GM12873 (cell line): ENCODE results near the gene NEO1.

Source experiments
- TF ChIP-seq, protein P1 (sequence below): IDR thresholded peaks from 2 replicates; pipeline ENCODE4 v1.5.1; 2012; ENCODE audit warnings: low read depth, mild to moderate bottlenecking, moderate library complexity, low read length, control low read depth; ENCODE audit not compliant: insufficient read depth; ENCODE audit errors: missing control alignments

Gene NEO1

DNA sequence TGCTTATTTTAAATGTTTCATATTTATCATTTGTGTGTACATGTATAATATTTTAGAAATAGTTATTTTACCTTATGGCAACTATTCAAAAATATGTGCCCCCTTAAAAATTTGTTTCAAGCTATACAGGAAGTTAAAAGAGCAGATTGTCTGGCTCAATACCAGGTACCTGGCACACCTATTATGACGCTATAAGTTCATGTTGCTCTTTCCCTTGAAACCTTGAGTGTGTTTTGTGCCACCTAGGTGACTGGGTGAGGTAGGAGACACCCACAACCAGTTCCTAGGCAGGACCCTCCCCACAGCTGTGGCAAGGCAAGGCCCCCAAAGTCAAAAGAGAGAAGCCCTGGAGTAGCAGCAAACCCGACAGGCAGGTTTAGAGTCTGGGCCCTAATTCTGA is 20.6 kb upstream of the NEO1 start:
- TF ChIP-seq, protein P1, sequence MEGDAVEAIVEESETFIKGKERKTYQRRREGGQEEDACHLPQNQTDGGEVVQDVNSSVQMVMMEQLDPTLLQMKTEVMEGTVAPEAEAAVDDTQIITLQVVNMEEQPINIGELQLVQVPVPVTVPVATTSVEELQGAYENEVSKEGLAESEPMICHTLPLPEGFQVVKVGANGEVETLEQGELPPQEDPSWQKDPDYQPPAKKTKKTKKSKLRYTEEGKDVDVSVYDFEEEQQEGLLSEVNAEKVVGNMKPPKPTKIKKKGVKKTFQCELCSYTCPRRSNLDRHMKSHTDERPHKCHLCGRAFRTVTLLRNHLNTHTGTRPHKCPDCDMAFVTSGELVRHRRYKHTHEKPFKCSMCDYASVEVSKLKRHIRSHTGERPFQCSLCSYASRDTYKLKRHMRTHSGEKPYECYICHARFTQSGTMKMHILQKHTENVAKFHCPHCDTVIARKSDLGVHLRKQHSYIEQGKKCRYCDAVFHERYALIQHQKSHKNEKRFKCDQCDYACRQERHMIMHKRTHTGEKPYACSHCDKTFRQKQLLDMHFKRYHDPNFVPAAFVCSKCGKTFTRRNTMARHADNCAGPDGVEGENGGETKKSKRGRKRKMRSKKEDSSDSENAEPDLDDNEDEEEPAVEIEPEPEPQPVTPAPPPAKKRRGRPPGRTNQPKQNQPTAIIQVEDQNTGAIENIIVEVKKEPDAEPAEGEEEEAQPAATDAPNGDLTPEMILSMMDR, result no peak

DNA sequence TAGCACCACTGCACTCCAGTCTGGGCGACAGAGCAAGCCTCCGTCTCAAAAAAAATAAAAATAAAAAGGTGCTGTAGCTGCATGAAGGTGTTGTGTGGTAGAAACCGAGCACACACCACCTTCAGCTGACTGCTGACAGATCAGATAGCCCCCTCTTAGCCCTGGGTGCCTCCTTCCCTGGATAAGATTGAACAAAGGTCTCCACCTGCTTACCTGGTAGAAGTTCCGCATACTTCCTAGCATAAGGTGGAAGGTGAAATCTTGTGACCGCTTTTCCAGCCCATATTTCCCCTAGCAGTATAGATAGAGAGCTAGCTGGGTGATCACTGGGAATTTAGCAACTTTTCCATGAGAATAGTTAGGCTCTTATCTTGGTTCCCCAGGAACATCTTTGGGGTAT is 18.7 kb upstream of the NEO1 start:
- TF ChIP-seq, protein P1, result no peak

DNA sequence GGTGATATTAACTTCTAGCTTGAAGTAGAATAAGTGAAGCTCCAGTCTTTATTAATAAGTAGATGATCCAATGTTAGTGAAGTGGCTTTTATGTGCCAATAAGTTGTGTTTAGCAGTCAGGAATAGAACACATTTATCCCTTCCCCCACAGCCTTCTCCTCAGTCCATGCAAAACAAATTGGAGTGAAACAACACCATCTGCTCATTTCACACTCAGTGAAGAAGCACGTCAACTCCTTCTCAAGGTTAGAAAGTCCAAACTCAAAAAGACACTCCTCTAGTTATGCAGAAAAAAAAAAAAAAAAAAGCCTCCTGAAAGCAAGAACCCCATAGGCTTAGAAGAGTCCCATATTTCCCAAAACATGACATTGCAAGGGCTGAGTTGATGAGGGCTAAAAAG is 18.0 kb upstream of the NEO1 start:
- TF ChIP-seq, protein P1, result no peak

DNA sequence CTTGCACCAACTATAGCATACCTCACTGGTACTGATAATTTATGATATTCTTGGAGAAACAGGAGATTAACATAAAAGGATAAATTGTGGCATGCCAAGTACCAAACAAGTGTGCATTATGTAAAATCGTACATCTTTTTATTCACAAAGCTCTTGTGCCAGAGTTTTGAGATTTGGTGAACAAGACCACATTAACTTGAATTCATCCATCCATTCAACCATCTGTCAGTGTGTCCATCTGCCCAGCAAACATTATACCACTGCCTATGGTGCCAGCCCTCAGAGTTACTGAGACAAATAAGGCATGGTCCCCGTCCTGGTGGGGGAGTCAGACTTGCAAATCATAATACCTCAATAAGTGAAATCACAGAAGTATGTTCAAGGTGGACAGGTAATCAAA is 17.0 kb upstream of the NEO1 start:
- TF ChIP-seq, protein P1, result no peak

DNA sequence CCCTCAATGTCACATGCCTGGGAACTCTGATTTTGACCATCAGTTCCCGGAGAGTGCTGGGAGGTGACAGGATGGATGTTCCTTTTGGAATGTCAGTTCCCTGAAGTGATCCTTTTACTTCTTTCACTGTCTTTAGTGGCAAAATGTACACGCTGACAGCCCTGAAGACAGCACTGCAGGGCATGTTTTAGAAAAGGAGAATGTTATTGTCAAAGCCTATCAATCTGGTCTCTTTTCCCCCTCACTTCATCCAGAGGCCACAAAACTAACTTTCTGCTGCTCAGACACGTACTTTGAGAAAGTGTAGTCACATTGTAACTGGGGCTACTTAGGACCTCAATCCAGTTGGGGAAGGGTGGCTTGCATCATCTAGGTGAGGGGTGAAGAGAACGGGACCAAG is 14.0 kb upstream of the NEO1 start:
- TF ChIP-seq, protein P1, result no peak

DNA sequence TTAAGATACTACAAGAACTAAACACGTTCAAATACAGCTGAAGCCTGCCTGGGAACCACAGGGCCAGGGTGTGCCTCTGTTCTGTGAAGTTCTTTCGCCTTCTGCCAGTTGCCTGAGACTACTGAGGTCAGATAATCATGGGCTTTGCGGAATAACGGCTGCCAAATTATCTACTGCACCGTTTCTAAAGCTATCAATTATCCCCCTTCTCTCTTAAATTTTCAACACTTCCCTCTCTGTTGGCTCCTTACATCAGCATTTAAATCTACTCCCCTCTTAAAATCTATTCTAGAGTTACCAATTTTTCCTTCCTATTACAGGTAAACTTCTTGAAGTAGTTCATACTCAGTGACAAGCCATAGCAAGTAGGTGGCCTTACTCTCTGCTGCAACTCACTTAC is 6.2 kb upstream of the NEO1 start:
- TF ChIP-seq, protein P1, result no peak

DNA sequence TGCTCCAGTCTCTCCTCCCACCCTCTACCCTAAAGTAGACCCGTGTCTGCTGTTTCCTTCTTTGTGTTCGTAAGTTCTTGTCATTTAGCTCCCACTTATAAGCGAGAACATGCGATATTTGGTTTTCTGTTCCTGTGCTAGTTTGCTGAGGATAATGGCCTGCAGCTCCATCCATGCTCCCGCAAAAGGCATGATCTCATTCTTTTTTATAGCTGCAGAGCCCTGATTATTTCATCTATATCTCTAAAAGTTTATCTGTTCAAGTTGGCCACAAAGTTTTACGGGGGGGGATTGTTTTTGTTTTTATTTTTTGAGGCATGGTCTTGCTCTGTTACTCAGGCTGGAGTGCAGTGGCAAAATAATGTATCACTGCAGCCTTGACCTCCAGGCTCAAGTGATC is 4.4 kb upstream of the NEO1 start:
- TF ChIP-seq, protein P1, result no peak
